ENCODE results near the gene HOXA7. TPM values are rescaled to one million over a fixed set of nuclear protein-coding genes. Genes with fewer than 3 reads are reported as not detected.
A peak's percentile ranks its signal among the peaks of the same experiment; 100 is the strongest.

The HOXA7 gene
- total and polyA plus RNA-seq, 2 of the 8 experiments (the other 6 are each of a cell fraction or from before 2014, with no cell fraction given): 0.03 TPM; not detected in 1

DNA sequence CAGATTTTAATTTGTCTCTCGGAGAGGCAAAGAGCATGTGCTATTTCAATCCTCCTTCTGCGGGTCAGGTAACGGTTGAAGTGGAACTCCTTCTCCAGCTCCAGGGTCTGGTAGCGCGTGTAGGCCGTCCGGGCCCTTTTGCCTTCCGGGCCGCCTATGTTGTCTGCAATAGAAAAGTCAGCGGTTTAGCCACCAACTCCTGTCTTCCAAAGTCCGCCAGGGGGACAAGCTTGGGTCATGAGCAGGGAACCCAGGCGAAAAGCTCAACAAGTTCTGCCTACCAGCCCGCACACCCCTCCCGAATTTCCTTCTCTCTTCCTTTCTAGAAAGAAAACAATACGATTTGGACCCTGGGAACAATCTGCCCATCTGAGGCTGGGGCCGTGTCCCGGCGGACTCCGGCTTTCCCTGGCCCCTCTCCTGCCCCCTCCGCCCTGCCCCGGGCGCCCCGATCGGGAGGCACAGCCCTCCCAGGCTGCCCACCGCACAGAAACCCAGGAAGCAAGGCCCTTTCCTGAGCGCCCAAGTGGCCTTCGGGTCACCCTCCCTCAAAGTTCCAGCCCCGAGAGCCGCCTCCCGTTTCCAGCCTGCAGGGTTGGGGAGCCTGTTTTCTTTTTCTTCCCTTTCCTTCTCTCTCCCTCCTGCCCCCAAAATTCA, 14.4 kb downstream of the HOXA7 start:
- FAIRE-seq: no peak
- TF ChIP-seq EZH2 (IDR thresholded peaks at IDR 0.05; ENCODE audit: low read depth, low read length, severe bottlenecking) (peak; percentile 88), SAP30 (IDR thresholded peaks at IDR 0.05; ENCODE audit: insufficient read depth, insufficient replicate concordance, low read length) (no peak), POLR2AphosphoS5 (IDR thresholded peaks at IDR 0.05; ENCODE audit: low read depth, low read length) (no peak), RAD21 (IDR thresholded peaks at IDR 0.05 in 1 of 2, conservative IDR thresholded peaks at IDR 0.05 in 1 of 2; ENCODE audit: low read depth in 2 of 2, low read length in 2 of 2) (peak; percentile 7 to 19; a peak in 2 of 4 replicates), SUZ12 (IDR thresholded peaks at IDR 0.05; ENCODE audit: low read length) (peak; percentile 58), RNF2 (IDR thresholded peaks at IDR 0.05; ENCODE audit: borderline replicate concordance, low read depth, low read length, missing control alignments, poor library complexity, severe bottlenecking) (peak; percentile 94), SIX5 (IDR thresholded peaks at IDR 0.05; ENCODE audit: low read depth, low read length) (no peak)
- TF ChIP-seq, protein P1, sequence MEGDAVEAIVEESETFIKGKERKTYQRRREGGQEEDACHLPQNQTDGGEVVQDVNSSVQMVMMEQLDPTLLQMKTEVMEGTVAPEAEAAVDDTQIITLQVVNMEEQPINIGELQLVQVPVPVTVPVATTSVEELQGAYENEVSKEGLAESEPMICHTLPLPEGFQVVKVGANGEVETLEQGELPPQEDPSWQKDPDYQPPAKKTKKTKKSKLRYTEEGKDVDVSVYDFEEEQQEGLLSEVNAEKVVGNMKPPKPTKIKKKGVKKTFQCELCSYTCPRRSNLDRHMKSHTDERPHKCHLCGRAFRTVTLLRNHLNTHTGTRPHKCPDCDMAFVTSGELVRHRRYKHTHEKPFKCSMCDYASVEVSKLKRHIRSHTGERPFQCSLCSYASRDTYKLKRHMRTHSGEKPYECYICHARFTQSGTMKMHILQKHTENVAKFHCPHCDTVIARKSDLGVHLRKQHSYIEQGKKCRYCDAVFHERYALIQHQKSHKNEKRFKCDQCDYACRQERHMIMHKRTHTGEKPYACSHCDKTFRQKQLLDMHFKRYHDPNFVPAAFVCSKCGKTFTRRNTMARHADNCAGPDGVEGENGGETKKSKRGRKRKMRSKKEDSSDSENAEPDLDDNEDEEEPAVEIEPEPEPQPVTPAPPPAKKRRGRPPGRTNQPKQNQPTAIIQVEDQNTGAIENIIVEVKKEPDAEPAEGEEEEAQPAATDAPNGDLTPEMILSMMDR (IDR thresholded peaks at IDR 0.05; ENCODE audit: control extremely low read depth in 1 of 3, insufficient read depth in 1 of 3, low read depth in 1 of 3, low read length in 3 of 3): peak in 2 of 3 experiments; percentile 25 to 27; a peak in 2 of 4 replicates

More for the DNA sequence above, 14.4 kb downstream of the HOXA7 start:
- peaks cover 97 to 100% (median 99%) of the 10 kb centered on the region in 4 experiments for H3K27me3 ChIP-seq (replicated peaks in 1 of 4; ENCODE audit: control insufficient read depth in 3 of 4, extremely low read depth in 1 of 4, insufficient read depth in 3 of 4, low read length in 3 of 4)
- peaks cover 0 to 3% of the 10 kb centered on the region in 2 experiments; a peak in 1 of 4 replicates for H3K9me3 ChIP-seq (ENCODE audit: insufficient read depth in 2 of 2, low read depth in 1 of 2, low read length in 1 of 2)
- H2BK15ac ChIP-seq (ENCODE audit: low read length): no peak overlapping the region
- no peak overlapping the region for H2BK12ac ChIP-seq (ENCODE audit: low read depth, low read length)
- H2BK5ac ChIP-seq (ENCODE audit: low read depth, low read length): no peak overlapping the region
- peaks cover 19 to 25% of the 10 kb centered on the region in 2 experiments for H4K20me1 ChIP-seq (replicated peaks in 1 of 2; ENCODE audit: control insufficient read depth in 1 of 2, insufficient read depth in 2 of 2, low read length in 2 of 2)
- H3K27ac ChIP-seq (ENCODE audit: low read depth, low read length): no peak overlapping the region
- H3K18ac ChIP-seq (ENCODE audit: extremely low read depth, low read length): no peak overlapping the region
- peak in 1 of 2 experiments; percentile 55 for DNase-seq (ENCODE audit: low read depth in 1 of 2, low spot score in 2 of 2)
- H2AK5ac ChIP-seq (ENCODE audit: low read depth, low read length): no peak overlapping the region
- H3K4ac ChIP-seq (replicated peaks; ENCODE audit: insufficient read length, low read depth, low read length): no peak overlapping the region
- no peak overlapping the region for H3K14ac ChIP-seq (ENCODE audit: insufficient read length)
- no peaks in the 10 kb centered on the region for H3K79me2 ChIP-seq (ENCODE audit: control insufficient read depth in 1 of 2, insufficient read depth in 2 of 2, low read length in 2 of 2)
- peaks cover 9% of the 10 kb centered on the region for H3K23me2 ChIP-seq (ENCODE audit: low read depth, low read length)
- no peak overlapping the region for H3K9ac ChIP-seq (replicated peaks in 1 of 4; ENCODE audit: extremely low read depth in 1 of 4, low read depth in 3 of 4, low read length in 3 of 4)
- H3K4me2 ChIP-seq (ENCODE audit: insufficient read depth in 1 of 2, low read depth in 2 of 2, low read length in 2 of 2): peak overlapping the region; percentile 70; a peak in 2 of 4 replicates
- WGBS, 2 experiments (ENCODE audit: extremely low coverage in 1 of 2, insufficient coverage in 1 of 2, insufficient read length in 1 of 2, insufficient replicate concordance in 2 of 2, low coverage in 1 of 2, low lambda C conversion rate in 2 of 2, missing lambda C conversion rate in 1 of 2): 14% methylated on average over 13 of the region's 30 CpGs; no CpG with 5 or more reads in 1 of the 2 experiments
- H3K4me1 ChIP-seq (replicated peaks in 1 of 4; ENCODE audit: control insufficient read depth in 3 of 4, insufficient read depth in 4 of 4, low read length in 3 of 4): peaks cover 0 to 6% (median 3%) of the 10 kb centered on the region in 4 experiments; a peak in 4 of 7 replicates
- H4K8ac ChIP-seq (ENCODE audit: extremely low read depth, insufficient read depth, low read length): no peak overlapping the region; the same call in 1 of the 2 replicates
- H3K23ac ChIP-seq (ENCODE audit: insufficient read length): no peak overlapping the region
- peak overlapping the region in 1 of 4 experiments; percentile 59; a peak in 2 of 8 replicates for H3K4me3 ChIP-seq (ENCODE audit: extremely low read depth in 1 of 4, insufficient read depth in 2 of 4, low read depth in 3 of 4, low read length in 4 of 4)
- H3K56ac ChIP-seq (replicated peaks; ENCODE audit: insufficient read length, low read depth, low read length): no peak overlapping the region
- H4K91ac ChIP-seq (replicated peaks; ENCODE audit: insufficient read length, low read length): no peak overlapping the region
- no peak overlapping the region for H4K5ac ChIP-seq (ENCODE audit: insufficient read length, low read depth, low read length)
- H3K79me1 ChIP-seq (ENCODE audit: low read depth, low read length): no peaks in the 10 kb centered on the region
- H2BK20ac ChIP-seq (ENCODE audit: low read length): no peak overlapping the region
- H2BK120ac ChIP-seq (replicated peaks; ENCODE audit: low read depth, low read length): no peak overlapping the region
- H3K36me3 ChIP-seq (ENCODE audit: control insufficient read depth in 2 of 4, insufficient read depth in 4 of 4, low read length in 3 of 4): peaks cover 0 to 6% (median 0%) of the 10 kb centered on the region in 4 experiments; a peak in 1 of 8 replicates
- POLR2A ChIA-PET (ENCODE audit: partially characterized antibody): no interaction called here
- H2AFZ ChIP-seq (ENCODE audit: low read length): no peak overlapping the region
- CTCF ChIA-PET (ENCODE audit: partially characterized antibody): interaction anchor here (0.6 to 12.5 kb wide), 24 partner anchors 8 to 870 kb away, joined by 3 to 123 read pairs (median 10); partner anchors contain the start of genes HOXA1, HOXA3 and HOXA7

All from H1 (cell line).